H9 (cell line): ENCODE data around the gene E2F1. TPM values are rescaled to one million over a fixed set of nuclear protein-coding genes. Genes with fewer than 3 reads are reported as not detected.

Experiments used
- DNase-seq: peaks from one replicate; pipeline ENCODE4 v3.0.0-alpha.2; 2017
- H2AFZ ChIP-seq: one replicate; pipeline ENCODE4 v1.6.1; 2013; ENCODE audit warnings: mild to moderate bottlenecking, low read length, control low read depth, moderate library complexity
- H2AK5ac ChIP-seq: 2 replicates; pipeline ENCODE4 v1.6.1; 2013; ENCODE audit warnings: low read length, control low read depth, mixed read lengths; ENCODE audit not compliant: insufficient read length
- H2BK120ac ChIP-seq: one replicate; pipeline ENCODE4 v1.6.1; 2013; ENCODE audit warnings: low read depth, mild to moderate bottlenecking, low read length, control low read depth, inconsistent platforms; ENCODE audit not compliant: poor library complexity, severe bottlenecking
- H2BK12ac ChIP-seq: 2 replicates; pipeline ENCODE4 v1.6.1; 2013; ENCODE audit warnings: low read length, control low read depth, mixed read lengths, low read depth; ENCODE audit not compliant: insufficient read length
- H2BK15ac ChIP-seq: 2 replicates; pipeline ENCODE4 v1.6.1; 2013; ENCODE audit warnings: low read depth, low read length, control low read depth
- H2BK20ac ChIP-seq: one replicate; pipeline ENCODE4 v1.6.1; 2013; ENCODE audit warnings: low read depth, mild to moderate bottlenecking, low read length, control low read depth, inconsistent platforms; ENCODE audit not compliant: poor library complexity, severe bottlenecking
- H2BK5ac ChIP-seq: 2 replicates; pipeline ENCODE4 v1.6.1; 2013; ENCODE audit warnings: low read length, control low read depth, mixed read lengths; ENCODE audit not compliant: insufficient read length
- H3K14ac ChIP-seq: 2 replicates; pipeline ENCODE4 v1.6.1; 2013; ENCODE audit warnings: low read length, control low read depth; ENCODE audit not compliant: insufficient read depth
- H3K18ac ChIP-seq: 2 replicates; pipeline ENCODE4 v1.6.1; 2013; ENCODE audit warnings: low read depth, mild to moderate bottlenecking, mixed read lengths, low read length, control low read depth; ENCODE audit not compliant: insufficient read length
- H3K23ac ChIP-seq: 2 replicates; pipeline ENCODE4 v1.6.1; 2013; ENCODE audit warnings: low read length, control low read depth, mixed read lengths, low read depth; ENCODE audit not compliant: insufficient read length
- H3K23me2 ChIP-seq: 2 replicates; pipeline ENCODE4 v1.6.1; 2013; ENCODE audit warnings: low read depth, mild to moderate bottlenecking, mixed read lengths, low read length, control low read depth; ENCODE audit not compliant: insufficient read length, poor library complexity, severe bottlenecking
- H3K27ac ChIP-seq: 2 replicates; pipeline ENCODE4 v1.5.1; 2013; ENCODE audit warnings: low read length, control low read depth, mixed read lengths, low read depth; ENCODE audit not compliant: insufficient read length
- H3K27me3 ChIP-seq: 2 replicates; pipeline ENCODE4 v1.6.1; 2013; ENCODE audit warnings: low read length, control low read depth, inconsistent platforms; ENCODE audit not compliant: insufficient read depth
- H3K4ac ChIP-seq: 2 replicates; pipeline ENCODE4 v1.6.1; 2013; ENCODE audit warnings: low read depth, mild to moderate bottlenecking, control low read depth, inconsistent platforms, low read length, moderate library complexity
- H3K4me1 ChIP-seq: 2 replicates; pipeline ENCODE4 v1.6.1; 2013; ENCODE audit warnings: low read length, control low read depth, inconsistent platforms; ENCODE audit not compliant: insufficient read depth
- H3K4me2 ChIP-seq: 2 replicates; pipeline ENCODE4 v1.6.1; 2013; ENCODE audit warnings: low read length, control low read depth, mixed read lengths; ENCODE audit not compliant: insufficient read length, insufficient read depth
- H3K56ac ChIP-seq: 2 replicates; pipeline ENCODE4 v1.6.1; 2013; ENCODE audit warnings: low read depth, mild to moderate bottlenecking, mixed read lengths, low read length, control low read depth; ENCODE audit not compliant: insufficient read length
- H3K79me1 ChIP-seq: 2 replicates; pipeline ENCODE4 v1.6.1; 2013; ENCODE audit warnings: low read depth, mild to moderate bottlenecking, moderate library complexity, low read length, control low read depth, inconsistent platforms; ENCODE audit not compliant: insufficient read depth, poor library complexity, severe bottlenecking
- H3K79me2 ChIP-seq: 2 replicates; pipeline ENCODE4 v1.6.1; 2013; ENCODE audit warnings: low read length, control low read depth, inconsistent platforms; ENCODE audit not compliant: insufficient read depth
- H3K9ac ChIP-seq: 2 replicates; pipeline ENCODE4 v1.6.1; 2013; ENCODE audit warnings: low read length, control low read depth, mixed read lengths; ENCODE audit not compliant: insufficient read length; ENCODE audit errors: extremely low read depth
- H3K9me3 ChIP-seq: one replicate; pipeline ENCODE4 v1.6.1; 2013; ENCODE audit warnings: low read depth, low read length, inconsistent platforms; ENCODE audit not compliant: control insufficient read depth
- H3T11ph ChIP-seq: one replicate; pipeline ENCODE4 v1.6.1; 2013; ENCODE audit warnings: mild to moderate bottlenecking, low read length, control low read depth, inconsistent platforms
- H4K20me1 ChIP-seq: one replicate; pipeline ENCODE4 v1.6.1; 2013; ENCODE audit not compliant: control insufficient read depth, insufficient read length, insufficient read depth
- H4K5ac ChIP-seq: 2 replicates; pipeline ENCODE4 v1.6.1; 2013; ENCODE audit warnings: low read depth, mild to moderate bottlenecking, mixed read lengths, low read length, control low read depth; ENCODE audit not compliant: insufficient read length
- H4K8ac ChIP-seq: replicated peaks from 2 replicates; pipeline ENCODE4 v1.6.1; 2013; ENCODE audit warnings: low read length, control low read depth, mixed read lengths, low read depth; ENCODE audit not compliant: insufficient read length
- H4K91ac ChIP-seq: 2 replicates; pipeline ENCODE4 v1.6.1; 2013; ENCODE audit warnings: low read depth, mild to moderate bottlenecking, moderate library complexity, mixed read lengths, low read length, control low read depth; ENCODE audit not compliant: insufficient read length
- H3K27ac Mint-ChIP-seq, 3 experiments: 2 replicates in 2 of 3; 3 replicates in 1 of 3; pipeline ENCODE4 v1.8.0; 2020 to 2021; ENCODE audit warnings: mixed read lengths in 3 of 3, mild to moderate bottlenecking in 1 of 3, moderate library complexity in 1 of 3
- H3K27me3 Mint-ChIP-seq: 2 replicates; pipeline ENCODE4 v1.8.0; 2021; ENCODE audit warnings: low read depth, mild to moderate bottlenecking, moderate library complexity, mixed read lengths
- H3K36me3 Mint-ChIP-seq, 3 experiments: 2 replicates in 2 of 3; 3 replicates in 1 of 3; pipeline ENCODE4 v1.8.0; 2020 to 2021; ENCODE audit warnings: low read depth in 3 of 3, mixed read lengths in 3 of 3; ENCODE audit not compliant: insufficient read depth in 1 of 3
- H3K4me1 Mint-ChIP-seq, 2 experiments: 2 replicates each; pipeline ENCODE4 v1.8.0; 2020; ENCODE audit warnings: mixed read lengths in 2 of 2
- H3K4me3 Mint-ChIP-seq, 2 experiments: 2 replicates in 1 of 2; 3 replicates in 1 of 2; pipeline ENCODE4 v1.8.0; 2020 to 2021; ENCODE audit warnings: mild to moderate bottlenecking in 2 of 2, mixed read lengths in 2 of 2, moderate library complexity in 1 of 2
- H3K9me3 Mint-ChIP-seq, 2 experiments: 2 replicates in 1 of 2; 3 replicates in 1 of 2; pipeline ENCODE4 v1.8.0; 2020; ENCODE audit warnings: mild to moderate bottlenecking in 2 of 2, mixed read lengths in 2 of 2, moderate library complexity in 1 of 2
- CTCF ChIP-seq: fragments of 200-600 bp; sonication (generic); conservative IDR thresholded peaks from 3 replicates; pipeline ENCODE4 v1.8.0; 2021; ENCODE audit warnings: antibody characterized with exemption, mild to moderate bottlenecking
- WGBS: extraction: QIAGEN DNeasy Blood & Tissue Kit; methylation state at CpG from one replicate; pipeline ENCODE4 v1.1.7; 2013; ENCODE audit warnings: missing lambda C conversion rate, low lambda C conversion rate, mixed read lengths; ENCODE audit not compliant: insufficient read length; ENCODE audit errors: extremely low coverage; 5-methylcytosine and 5-hydroxymethylcytosine counted together
- total RNA-seq: library from RNA; stranded (reverse); gene quantifications from 2 replicates; pipeline ENCODE4 v1.2.1, GENCODE V29; 2021

E2F1 gene
- total RNA-seq, 1 experiment from 2014 or later, result 58.7 TPM

DNA sequence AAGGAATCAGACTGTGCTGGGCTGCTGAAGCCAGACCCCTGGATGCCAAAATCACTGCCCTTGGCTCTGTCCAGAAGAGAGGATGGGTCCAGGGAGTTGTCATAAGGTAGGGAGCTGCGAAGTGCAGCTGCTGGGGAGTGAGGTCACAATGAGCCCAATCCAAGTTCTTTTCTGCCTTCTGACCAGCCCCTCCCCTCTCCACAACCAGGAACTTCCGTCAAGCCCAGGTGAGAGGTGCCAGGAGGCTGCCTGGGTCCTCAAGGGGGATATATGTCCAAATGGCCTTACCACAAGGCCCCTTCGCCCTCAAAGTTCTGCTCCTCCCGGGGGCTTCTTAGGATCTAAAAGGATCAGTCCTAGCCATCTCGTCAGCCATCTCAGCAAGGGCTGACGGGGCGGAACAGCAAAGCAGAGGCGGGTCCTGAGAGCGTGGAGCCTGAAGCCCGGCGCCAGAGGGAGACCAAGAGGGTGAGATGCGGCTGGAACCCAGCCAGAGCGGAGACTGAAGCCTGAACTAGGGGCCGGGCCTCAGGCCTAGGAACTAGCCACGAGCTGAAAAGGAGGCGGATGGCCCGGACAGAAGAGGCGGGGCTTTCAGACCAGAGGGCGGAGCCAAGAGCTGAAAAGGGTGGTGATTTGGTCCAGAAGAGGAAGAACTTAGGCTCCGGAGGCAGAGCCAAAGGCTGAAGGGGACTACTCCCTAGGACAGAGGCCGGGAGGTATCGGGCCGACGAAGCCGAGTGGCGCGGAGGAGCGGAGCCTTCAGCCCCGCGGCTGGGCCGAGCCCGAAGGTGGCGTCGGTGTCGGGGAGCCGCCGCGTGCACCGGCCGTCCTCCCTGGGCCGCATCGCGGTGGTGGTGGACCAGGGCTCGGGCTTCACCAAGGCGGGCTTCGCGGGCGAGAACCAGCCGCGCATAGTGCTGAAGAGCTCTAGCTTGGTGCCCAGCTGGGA is 19.6 kb downstream of the E2F1 start, which contains the start of gene ACTL10:
TSS of gene ACTL10 (plus strand) at position 651 of the 952 bp plus-strand sequence. CDS start 555 bp downstream, outside the sequence.
- H3K9ac ChIP-seq, result no peak within 1 kb of the TSS
- H3K9me3 ChIP-seq, result no peaks in the 10 kb centered on the region
- Mint-ChIP-seq H3K36me3 (peaks cover 19 to 44% (median 32%) of the 10 kb centered on the region in 3 experiments), H3K9me3 (no peaks in the 10 kb centered on the region), H3K4me1 (peaks cover 29 to 32% of the 10 kb centered on the region in 2 experiments), H3K27me3 (peaks cover 4% of the 10 kb centered on the region), H3K4me3 (peak within 1 kb of the TSS; percentile 63 to 72), H3K27ac (peak within 1 kb of the TSS; percentile 31 to 92 (median 87); a peak in 4 of 7 replicates)
- no peak within 1 kb of the TSS for H2BK15ac ChIP-seq
- no peak within 1 kb of the TSS for H2BK120ac ChIP-seq
- H4K20me1 ChIP-seq, result no peaks in the 10 kb centered on the region
- no peak within 1 kb of the TSS for H3K27ac ChIP-seq
- H4K91ac ChIP-seq, result no peak within 1 kb of the TSS
- no peak within 1 kb of the TSS for H2BK5ac ChIP-seq
- H3K56ac ChIP-seq, result no peak within 1 kb of the TSS
- no peaks in the 10 kb centered on the region for H3K79me2 ChIP-seq
- no peak within 1 kb of the TSS for H2BK20ac ChIP-seq
- H3K4me1 ChIP-seq, result no peaks in the 10 kb centered on the region; the same call in 1 of the 2 replicates
- no peak within 1 kb of the TSS for H2BK12ac ChIP-seq
- no peak within 1 kb of the TSS for H2AFZ ChIP-seq
- no peak within 1 kb of the TSS for H4K5ac ChIP-seq
- peak; percentile 97 for DNase-seq
- peaks cover 18% of the 10 kb centered on the region for H3K23me2 ChIP-seq
- no CpG with 5 or more reads among the region's 50 CpGs for WGBS
- no peak within 1 kb of the TSS; the same call in 1 of the 2 replicates for H3K14ac ChIP-seq
- no peak within 1 kb of the TSS for H3K4ac ChIP-seq
- peak; percentile 36; the same call in 1 of the 3 replicates for TF ChIP-seq CTCF
- no peak within 1 kb of the TSS for H3K18ac ChIP-seq
- no peaks in the 10 kb centered on the region for H3K79me1 ChIP-seq
- no peak within 1 kb of the TSS for H3K23ac ChIP-seq
- no peaks in the 10 kb centered on the region for H3K27me3 ChIP-seq
- no peak within 1 kb of the TSS for H2AK5ac ChIP-seq
- no peak within 1 kb of the TSS for H4K8ac ChIP-seq
- no peak within 1 kb of the TSS for H3T11ph ChIP-seq
- peak within 1 kb of the TSS; percentile 39 for H3K4me2 ChIP-seq
